GM19240 (cell line): ENCODE measurements around the gene TLX1.

ENCODE experiments used
- DNase-seq: peaks from one replicate; pipeline ENCODE4 v3.0.0; 2011; ENCODE audit warnings: low spot score; ENCODE audit not compliant: insufficient read length

Gene TLX1

DNA sequence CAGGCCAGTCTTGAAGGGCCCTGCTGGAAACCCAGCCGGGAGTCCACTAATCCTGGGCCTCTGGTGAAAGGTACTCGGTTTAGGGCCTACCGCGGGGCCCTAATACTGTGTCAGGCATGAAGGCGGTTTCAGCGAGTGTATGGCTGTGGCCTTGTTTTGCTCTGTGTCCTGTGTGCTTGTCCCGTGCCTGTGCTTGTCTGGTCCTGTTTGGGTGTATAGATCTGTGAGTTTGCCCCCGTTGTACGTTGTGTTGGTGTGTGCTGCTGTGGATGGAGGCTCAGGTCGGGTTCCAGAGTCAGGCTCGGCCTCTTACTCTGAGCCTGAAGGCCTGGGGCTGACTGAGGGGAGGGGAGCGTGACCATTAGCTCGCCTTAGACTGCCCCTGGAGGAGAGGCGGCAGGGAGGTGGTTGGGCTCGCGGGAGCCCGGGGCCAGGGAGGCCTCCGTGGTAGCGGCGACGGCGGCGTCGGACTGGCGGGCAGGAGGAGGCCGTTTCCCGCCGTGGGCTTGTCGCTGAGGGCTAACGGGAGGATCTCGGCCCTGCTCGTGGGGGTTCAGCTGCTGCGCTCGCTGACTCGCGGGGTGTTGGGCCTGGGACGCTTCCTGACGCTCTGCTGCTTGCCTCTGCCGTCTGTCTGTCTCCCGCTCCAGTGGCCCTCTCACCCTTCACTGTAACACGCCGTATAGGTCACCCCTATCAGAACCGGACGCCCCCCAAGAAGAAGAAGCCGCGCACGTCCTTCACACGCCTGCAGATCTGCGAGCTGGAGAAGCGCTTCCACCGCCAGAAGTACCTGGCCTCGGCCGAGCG is 2.6 kb downstream of the TLX1 start:
- no peak for DNase-seq

DNA sequence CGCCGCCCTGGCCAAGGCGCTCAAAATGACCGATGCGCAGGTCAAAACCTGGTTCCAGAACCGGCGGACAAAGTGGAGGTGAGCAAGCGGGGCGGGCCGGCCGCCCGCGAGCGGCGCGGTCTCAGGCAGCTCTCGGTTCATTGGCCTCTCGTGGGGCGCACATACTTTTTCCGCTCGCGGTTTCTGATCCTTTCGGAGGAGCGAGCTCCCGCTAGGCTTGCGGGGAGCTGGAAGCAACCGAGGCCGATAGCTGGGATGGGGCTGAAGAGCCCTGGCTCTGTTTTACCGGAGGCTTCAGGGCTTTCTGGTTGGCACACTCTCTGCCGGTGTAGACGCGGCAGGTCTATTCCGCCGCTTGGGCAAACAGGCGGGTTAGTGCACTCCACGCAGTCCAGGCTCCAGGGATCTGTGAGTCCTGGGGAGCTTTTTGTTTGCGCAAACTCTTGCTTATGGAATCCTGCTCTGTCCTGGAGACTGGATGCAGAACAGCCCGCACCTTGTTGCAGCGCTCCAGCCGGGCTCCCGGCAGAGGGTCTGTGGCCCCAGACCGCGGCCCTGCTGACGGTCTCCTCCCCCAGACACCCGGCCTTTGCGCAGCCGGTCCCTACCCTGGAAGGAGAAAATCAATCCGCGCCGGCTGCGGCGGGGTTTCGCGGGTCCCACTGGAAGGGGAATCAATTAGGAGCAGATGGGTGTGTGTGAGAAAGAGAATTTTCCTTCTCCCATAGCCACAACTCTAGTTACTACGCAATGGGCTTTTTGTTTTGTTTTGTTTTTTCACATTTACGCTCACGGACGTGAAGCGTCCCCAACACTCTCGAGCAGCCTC is 3.4 kb downstream of the TLX1 start:
- DNase-seq, result no peak

DNA sequence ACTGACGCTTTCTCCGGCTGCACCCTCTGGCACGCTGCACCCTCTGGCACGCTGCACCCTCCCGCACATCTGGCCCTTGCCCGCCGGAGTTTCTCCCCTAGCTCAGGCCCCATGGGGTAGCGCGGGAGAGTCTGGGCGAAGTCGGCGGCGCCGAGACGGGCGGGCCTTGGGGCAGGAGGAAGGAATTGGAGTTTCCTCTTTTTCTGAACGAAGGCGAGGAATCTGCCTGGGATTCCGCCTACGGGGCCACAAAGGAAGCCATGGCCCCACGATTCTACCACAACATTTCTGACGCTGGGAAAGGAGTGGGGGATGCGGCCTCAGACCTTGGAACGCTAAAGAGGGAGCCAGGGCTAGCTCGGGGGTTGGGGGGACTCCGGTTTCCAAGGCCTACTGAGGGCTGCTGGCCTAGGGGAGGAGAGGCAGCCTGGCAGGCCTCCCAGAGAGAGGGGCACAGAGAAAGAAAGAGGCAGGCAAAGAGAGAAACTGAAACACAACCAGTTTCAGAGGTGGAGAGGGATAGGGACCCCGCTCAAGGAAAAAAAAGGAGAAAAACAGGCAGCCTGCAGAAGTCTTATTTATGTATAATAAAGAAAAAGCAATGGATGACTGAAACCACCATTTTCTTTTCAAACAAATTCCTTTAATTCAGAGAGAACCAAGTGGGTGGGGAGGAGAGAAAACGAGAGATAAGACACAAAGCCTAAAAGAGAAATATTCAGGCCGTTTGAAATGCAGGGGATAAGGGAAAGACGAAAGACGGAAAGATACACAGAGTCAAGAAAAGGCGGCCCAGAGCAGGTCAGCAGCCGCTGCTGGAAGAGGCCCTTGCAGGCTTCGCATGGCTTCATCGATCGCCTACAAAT is 4.3 kb downstream of the TLX1 start:
- DNase-seq, result no peak

- DNase-seq, result no peak
Observed at GRCh38 chr10:101136007-101136707, 5.1 kb downstream of the TLX1 start.

- DNase-seq, result no peak
Observed at GRCh38 chr10:101136708-101137121, 5.6 kb downstream of the TLX1 start.

- no peak for DNase-seq
Observed at GRCh38 chr10:101137271-101137670, 6.2 kb downstream of the TLX1 start.

DNA sequence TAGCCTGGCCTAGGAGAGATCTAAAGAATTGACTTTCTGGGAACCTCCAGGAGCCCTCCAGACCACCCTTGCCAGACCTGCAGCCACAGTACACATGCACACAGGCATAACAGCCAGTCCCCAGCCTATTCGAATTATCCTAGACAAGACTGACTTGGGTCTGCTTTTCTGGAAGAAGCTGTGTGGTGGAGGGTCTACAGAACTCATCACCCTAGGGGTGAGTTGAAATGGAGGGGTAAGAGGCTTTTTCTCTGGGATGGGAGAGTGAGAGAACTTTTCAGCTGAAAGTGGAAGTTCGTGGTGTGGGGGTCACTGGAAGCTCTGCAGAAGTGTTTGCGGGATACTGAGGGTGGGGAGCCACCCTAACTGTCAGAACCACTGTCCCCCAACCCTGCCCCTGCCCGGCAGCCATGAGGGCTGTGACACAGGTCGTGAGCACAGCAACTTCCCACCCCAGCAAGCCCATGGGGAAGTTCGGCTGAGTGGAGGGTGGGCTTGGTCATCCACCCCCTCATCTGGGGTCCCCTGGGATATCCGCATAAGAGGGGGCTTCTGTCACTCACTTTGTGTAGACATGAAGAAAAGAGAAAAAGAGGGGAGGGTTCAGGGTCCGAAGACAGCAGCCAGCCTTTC is 7.8 kb downstream of the TLX1 start:
- DNase-seq, result no peak

GRCh38 chr10:101139421-101139911 is 8.4 kb downstream of the TLX1 start:
- no peak for DNase-seq

- no peak for DNase-seq
Observed at GRCh38 chr10:101140084-101140949, 9.2 kb downstream of the TLX1 start.

- no peak for DNase-seq
Observed at GRCh38 chr10:101140950-101141615, 10.0 kb downstream of the TLX1 start.

DNA sequence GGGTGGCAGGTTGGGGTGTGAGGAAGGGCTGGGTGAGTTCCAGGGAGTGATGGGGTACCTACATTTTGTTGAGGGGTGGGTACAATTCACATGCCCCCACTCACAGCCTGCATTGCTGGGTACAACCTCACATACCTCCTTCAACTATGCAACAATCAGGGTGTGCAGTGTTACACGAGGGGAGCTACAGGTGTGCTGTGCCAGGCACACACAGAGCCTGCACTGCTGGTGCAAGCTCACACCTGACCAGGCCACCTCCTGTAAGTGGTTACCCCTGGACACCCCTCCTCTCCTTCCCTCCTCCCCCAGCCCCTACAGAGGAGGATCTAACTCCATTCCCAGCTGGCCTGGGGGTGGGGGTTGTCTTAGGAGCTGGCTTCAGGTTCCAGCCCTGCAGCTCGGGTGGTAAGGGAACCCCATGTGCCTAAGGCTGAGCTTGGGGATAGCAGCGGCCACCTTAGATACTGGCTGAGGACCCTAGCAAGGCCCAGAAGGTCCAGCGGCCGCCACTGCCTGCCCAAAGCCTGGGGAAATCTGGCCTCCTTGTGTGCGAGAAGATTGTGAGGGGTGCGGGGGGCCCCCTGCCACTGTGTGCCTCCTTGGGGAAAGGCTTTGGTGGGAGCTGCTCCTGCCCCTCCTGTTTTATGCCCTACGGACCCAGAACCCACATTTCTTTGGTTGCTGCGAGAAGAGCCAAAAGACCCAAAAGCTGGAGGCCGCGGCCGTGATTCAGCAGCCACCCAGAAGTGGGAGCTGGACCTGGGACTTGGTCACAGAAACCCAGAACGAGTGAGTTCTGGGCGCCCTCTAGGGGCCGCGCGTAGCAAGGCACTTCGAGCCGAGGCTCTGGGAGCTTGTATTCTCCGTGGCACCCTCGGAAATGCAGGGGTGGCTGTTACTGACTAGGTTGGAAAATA is 10.8 kb downstream of the TLX1 start:
- peak; percentile 90 for DNase-seq

- DNase-seq, result no peak
Observed at GRCh38 chr10:101142533-101143344, 11.6 kb downstream of the TLX1 start.

- no peak for DNase-seq
Observed at GRCh38 chr10:101143345-101143630, 12.2 kb downstream of the TLX1 start.

DNA sequence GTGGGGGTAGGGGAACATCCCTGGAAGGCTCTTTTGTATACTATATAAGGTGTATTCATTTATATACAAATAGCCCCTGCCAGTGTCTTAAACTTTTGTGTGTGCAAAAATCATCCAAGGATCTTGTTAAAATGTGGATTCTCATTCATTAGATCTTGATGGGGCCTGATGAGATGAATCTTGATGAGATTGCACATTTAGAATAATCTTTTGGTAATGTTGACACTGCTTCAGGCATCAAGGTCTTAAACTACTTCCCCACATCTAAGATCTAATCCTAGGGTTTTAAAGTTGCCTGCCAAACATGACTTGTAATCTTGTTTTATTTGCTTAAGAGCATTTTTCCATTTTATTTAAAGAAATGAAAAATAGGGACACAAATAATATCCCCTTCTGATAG is 13.0 kb downstream of the TLX1 start:
- DNase-seq, result no peak

GRCh38 chr10:101145145-101145544 is 14.0 kb downstream of the TLX1 start:
- DNase-seq, result no peak

GRCh38 chr10:101145750-101146391 is 14.8 kb downstream of the TLX1 start:
- no peak for DNase-seq
